ENCODE measurements around the gene DIO1. TPM values are rescaled to one million over a fixed set of nuclear protein-coding genes. Genes with fewer than 3 reads are reported as not detected.

Gene DIO1
- total RNA-seq, 1 experiment from 2014 or later = not detected

DNA sequence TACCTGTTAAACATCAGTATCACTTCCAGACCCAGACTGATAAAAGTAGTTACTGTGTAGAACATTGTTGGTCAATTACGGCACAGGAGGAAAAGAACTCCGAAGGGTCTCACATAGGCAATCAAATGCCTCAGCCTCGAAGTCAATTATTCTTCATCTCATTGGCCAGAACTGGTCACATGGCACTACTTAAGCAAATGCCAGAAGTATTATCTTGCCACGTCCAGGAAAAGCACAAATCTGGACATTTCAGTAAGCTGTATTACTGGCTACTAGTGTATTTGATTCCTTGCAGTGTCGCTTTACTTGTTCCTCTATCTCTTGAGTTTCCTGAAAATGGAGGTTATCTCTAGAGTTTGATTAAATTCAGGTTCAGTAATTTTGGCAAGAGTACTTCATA, 24.4 kb downstream of the DIO1 start:
- H3K4me1 Mint-ChIP-seq = peaks cover 18% of the 10 kb centered on the region
- H3K36me3 Mint-ChIP-seq = peaks cover 13% of the 10 kb centered on the region
- H3K4me3 Mint-ChIP-seq = no peak overlapping the region
- no peak overlapping the region for H3K27ac Mint-ChIP-seq
- ATAC-seq (no peak), DNase-seq (ENCODE audit: low spot score) (no peak)
- 0 out of 2 replicates have a peak, but pooled peaks cover 5% of the 10 kb centered on the region for H3K9me3 Mint-ChIP-seq
- TF ChIP-seq, protein P1, sequence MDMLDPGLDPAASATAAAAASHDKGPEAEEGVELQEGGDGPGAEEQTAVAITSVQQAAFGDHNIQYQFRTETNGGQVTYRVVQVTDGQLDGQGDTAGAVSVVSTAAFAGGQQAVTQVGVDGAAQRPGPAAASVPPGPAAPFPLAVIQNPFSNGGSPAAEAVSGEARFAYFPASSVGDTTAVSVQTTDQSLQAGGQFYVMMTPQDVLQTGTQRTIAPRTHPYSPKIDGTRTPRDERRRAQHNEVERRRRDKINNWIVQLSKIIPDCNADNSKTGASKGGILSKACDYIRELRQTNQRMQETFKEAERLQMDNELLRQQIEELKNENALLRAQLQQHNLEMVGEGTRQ (CRISPR knock-in tag; IDR thresholded peaks at IDR 0.05) = peak; percentile 53; the same call in 1 of the 2 replicates
- no peak for TF ChIP-seq ZNF219 (CRISPR knock-in tag; IDR thresholded peaks at IDR 0.05; ENCODE audit: borderline replicate concordance)
- no peaks in the 10 kb centered on the region for H3K27me3 Mint-ChIP-seq (ENCODE audit: low read depth)
- ChIA-PET POLR2A (no interaction called here), CTCF (no interaction called here)

DNA sequence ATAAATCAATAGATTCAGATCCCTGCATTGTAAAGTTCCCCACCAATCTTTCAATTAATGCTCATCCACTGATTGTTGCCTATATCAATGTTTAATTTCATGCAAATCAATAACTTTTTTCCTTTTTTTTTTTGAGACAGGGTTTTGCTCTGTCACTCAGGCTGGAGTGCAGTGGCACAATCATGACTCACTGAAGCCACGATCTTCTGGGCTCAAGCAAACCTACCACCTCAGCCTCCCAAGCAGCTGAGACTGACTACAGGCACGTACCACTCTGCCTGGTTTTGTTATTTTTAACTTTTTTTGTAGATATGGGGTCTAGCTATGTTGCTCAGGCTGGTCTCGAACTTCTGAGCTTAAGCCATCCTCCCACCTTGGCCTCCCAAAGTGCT, 25.7 kb downstream of the DIO1 start:
- Mint-ChIP-seq H3K36me3 (peaks cover 13% of the 10 kb centered on the region), H3K27ac (no peak overlapping the region), H3K9me3 (0 out of 2 replicates have a peak, but pooled peaks cover 5% of the 10 kb centered on the region), H3K27me3 (ENCODE audit: low read depth) (no peaks in the 10 kb centered on the region), H3K4me1 (peaks cover 7% of the 10 kb centered on the region), H3K4me3 (no peak overlapping the region)
- POLR2A ChIA-PET = no interaction called here
- DNase-seq (ENCODE audit: low spot score) (no peak), ATAC-seq (no peak)
- no peak for TF ChIP-seq ZNF416 (CRISPR knock-in tag; IDR thresholded peaks at IDR 0.05)
- no peak for TF ChIP-seq FOXP1 (CRISPR knock-in tag; IDR thresholded peaks at IDR 0.05; ENCODE audit: borderline replicate concordance)
- TF ChIP-seq, protein P1 (CRISPR knock-in tag; IDR thresholded peaks at IDR 0.05) = no peak
- CTCF ChIA-PET = no interaction called here

DNA sequence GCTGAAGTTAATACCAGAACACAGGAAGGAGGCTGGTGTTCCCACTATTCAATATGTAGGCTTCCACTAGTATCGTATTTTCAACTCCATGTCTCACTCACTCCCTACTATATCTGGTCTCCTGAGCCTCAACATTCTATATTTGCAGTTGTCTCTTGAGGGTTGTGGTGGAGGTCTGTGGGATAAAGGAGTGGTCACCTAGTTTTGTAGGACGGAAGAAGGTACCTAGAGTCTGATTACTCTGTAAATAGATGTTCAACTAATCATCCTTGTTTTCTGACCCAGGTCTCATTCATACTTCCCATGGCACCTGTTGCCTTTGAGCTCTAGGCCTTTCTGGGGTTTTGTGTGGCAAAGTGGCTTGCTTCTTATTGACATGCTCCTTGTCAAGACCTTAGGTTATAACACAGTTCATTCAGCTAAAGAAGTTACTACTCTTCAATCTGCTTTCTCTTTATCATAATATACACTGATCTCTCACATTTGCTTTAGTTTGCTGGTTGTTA, 33.4 kb downstream of the DIO1 start:
- Mint-ChIP-seq H3K4me1 (no peaks in the 10 kb centered on the region), H3K9me3 (peaks cover 7% of the 10 kb centered on the region; the same call in 1 of the 2 replicates), H3K27ac (no peak overlapping the region), H3K4me3 (no peak overlapping the region), H3K36me3 (peaks cover 2% of the 10 kb centered on the region; the same call in 1 of the 2 replicates), H3K27me3 (ENCODE audit: low read depth) (no peaks in the 10 kb centered on the region)
- POLR2A ChIA-PET = interaction anchor here (0.6 kb wide), 1 partner anchor 129 kb away, joined by 3 read pairs; no protein-coding TSS in a partner anchor
- TF ChIP-seq ETV6 (CRISPR knock-in tag; IDR thresholded peaks at IDR 0.05) (no peak), CREB1 (CRISPR knock-in tag; IDR thresholded peaks at IDR 0.05) (no peak), TCF7 (CRISPR knock-in tag; IDR thresholded peaks at IDR 0.05; ENCODE audit: low read depth) (no peak), TEAD4 (CRISPR knock-in tag; IDR thresholded peaks at IDR 0.05) (no peak), TEAD1 (CRISPR knock-in tag; IDR thresholded peaks at IDR 0.05) (no peak), CREM (CRISPR knock-in tag; IDR thresholded peaks at IDR 0.05) (no peak), NFE2L1 (CRISPR knock-in tag; IDR thresholded peaks at IDR 0.05) (no peak), NR2C2 (CRISPR knock-in tag; IDR thresholded peaks at IDR 0.05) (no peak), GRHL2 (CRISPR knock-in tag; IDR thresholded peaks at IDR 0.05; ENCODE audit: insufficient replicate concordance, severe bottlenecking) (no peak), ESRRA (CRISPR knock-in tag; IDR thresholded peaks at IDR 0.05; ENCODE audit: borderline replicate concordance) (no peak), NFYB (CRISPR knock-in tag; conservative IDR thresholded peaks at IDR 0.05; ENCODE audit: low read depth) (no peak), ATF1 (CRISPR knock-in tag; IDR thresholded peaks at IDR 0.05) (no peak)
- TF ChIP-seq, protein P2, sequence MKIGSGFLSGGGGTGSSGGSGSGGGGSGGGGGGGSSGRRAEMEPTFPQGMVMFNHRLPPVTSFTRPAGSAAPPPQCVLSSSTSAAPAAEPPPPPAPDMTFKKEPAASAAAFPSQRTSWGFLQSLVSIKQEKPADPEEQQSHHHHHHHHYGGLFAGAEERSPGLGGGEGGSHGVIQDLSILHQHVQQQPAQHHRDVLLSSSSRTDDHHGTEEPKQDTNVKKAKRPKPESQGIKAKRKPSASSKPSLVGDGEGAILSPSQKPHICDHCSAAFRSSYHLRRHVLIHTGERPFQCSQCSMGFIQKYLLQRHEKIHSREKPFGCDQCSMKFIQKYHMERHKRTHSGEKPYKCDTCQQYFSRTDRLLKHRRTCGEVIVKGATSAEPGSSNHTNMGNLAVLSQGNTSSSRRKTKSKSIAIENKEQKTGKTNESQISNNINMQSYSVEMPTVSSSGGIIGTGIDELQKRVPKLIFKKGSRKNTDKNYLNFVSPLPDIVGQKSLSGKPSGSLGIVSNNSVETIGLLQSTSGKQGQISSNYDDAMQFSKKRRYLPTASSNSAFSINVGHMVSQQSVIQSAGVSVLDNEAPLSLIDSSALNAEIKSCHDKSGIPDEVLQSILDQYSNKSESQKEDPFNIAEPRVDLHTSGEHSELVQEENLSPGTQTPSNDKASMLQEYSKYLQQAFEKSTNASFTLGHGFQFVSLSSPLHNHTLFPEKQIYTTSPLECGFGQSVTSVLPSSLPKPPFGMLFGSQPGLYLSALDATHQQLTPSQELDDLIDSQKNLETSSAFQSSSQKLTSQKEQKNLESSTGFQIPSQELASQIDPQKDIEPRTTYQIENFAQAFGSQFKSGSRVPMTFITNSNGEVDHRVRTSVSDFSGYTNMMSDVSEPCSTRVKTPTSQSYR (CRISPR knock-in tag; IDR thresholded peaks at IDR 0.05) = no peak
- no peak for DNase-seq (ENCODE audit: low spot score)
- no peak for ATAC-seq
- CTCF ChIA-PET = no interaction called here
